Measurements from ENCODE around the gene CACNB4.

Gene CACNB4

GRCh38 chr2:152078662-152079061, 20.2 kb downstream of the CACNB4 start:
- Histone ChIP-seq H2AFZ (ENCODE audit: low read length) (no peak overlapping the region), H3K27me3 (ENCODE audit: insufficient read depth, low read length) (no peaks in the 10 kb centered on the region), H3K4me2 (ENCODE audit: low read length) (no peak overlapping the region), H3K9ac (ENCODE audit: low read length) (no peak overlapping the region), H3K4me3 (ENCODE audit: low read depth, low read length, poor library complexity, severe bottlenecking) (no peak overlapping the region), H4K20me1 (ENCODE audit: insufficient read depth, low read length) (no peaks in the 10 kb centered on the region), H3K27ac (ENCODE audit: low read depth, low read length, poor library complexity, severe bottlenecking) (no peak overlapping the region), H3F3A (ENCODE audit: insufficient read depth, low read length) (no peaks in the 10 kb centered on the region), H3K36me3 (ENCODE audit: insufficient read depth, low read length) (no peaks in the 10 kb centered on the region), H3K9me2 (ENCODE audit: low read depth, low read length) (no peaks in the 10 kb centered on the region), H3K4me1 (ENCODE audit: insufficient read depth, low read length, severe bottlenecking) (no peaks in the 10 kb centered on the region), H3K79me2 (ENCODE audit: insufficient read depth, low read length) (no peaks in the 10 kb centered on the region), H3K9me3 (ENCODE audit: low read length) (no peaks in the 10 kb centered on the region)
- TF ChIP-seq CTCF (IDR thresholded peaks at IDR 0.05; ENCODE audit: low read length) (no peak), EZH2 (IDR thresholded peaks at IDR 0.05; ENCODE audit: borderline replicate concordance, low read length) (no peak)

- Histone ChIP-seq H3K4me1 (ENCODE audit: insufficient read depth, low read length, severe bottlenecking) (no peaks in the 10 kb centered on the region), H4K20me1 (ENCODE audit: insufficient read depth, low read length) (no peaks in the 10 kb centered on the region), H3K9me2 (ENCODE audit: low read depth, low read length) (no peaks in the 10 kb centered on the region), H3K79me2 (ENCODE audit: insufficient read depth, low read length) (no peaks in the 10 kb centered on the region), H3K4me3 (ENCODE audit: low read depth, low read length, poor library complexity, severe bottlenecking) (no peak overlapping the region), H3K27ac (ENCODE audit: low read depth, low read length, poor library complexity, severe bottlenecking) (no peak overlapping the region), H2AFZ (ENCODE audit: low read length) (no peak overlapping the region), H3K36me3 (ENCODE audit: insufficient read depth, low read length) (no peaks in the 10 kb centered on the region), H3K4me2 (ENCODE audit: low read length) (no peak overlapping the region), H3K27me3 (ENCODE audit: insufficient read depth, low read length) (no peaks in the 10 kb centered on the region), H3K9ac (ENCODE audit: low read length) (no peak overlapping the region), H3K9me3 (ENCODE audit: low read length) (no peaks in the 10 kb centered on the region), H3F3A (ENCODE audit: insufficient read depth, low read length) (no peaks in the 10 kb centered on the region)
- TF ChIP-seq EZH2 (IDR thresholded peaks at IDR 0.05; ENCODE audit: borderline replicate concordance, low read length) = no peak
- no peak for TF ChIP-seq CTCF (IDR thresholded peaks at IDR 0.05; ENCODE audit: low read length)
Observed at GRCh38 chr2:152078023-152078422, 20.8 kb downstream of the CACNB4 start.

GRCh38 chr2:152075461-152076050, 23.3 kb downstream of the CACNB4 start:
- no peak overlapping the region for H3K27ac ChIP-seq (ENCODE audit: low read depth, low read length, poor library complexity, severe bottlenecking)
- TF ChIP-seq EZH2 (IDR thresholded peaks at IDR 0.05; ENCODE audit: borderline replicate concordance, low read length) (no peak), CTCF (IDR thresholded peaks at IDR 0.05; ENCODE audit: low read length) (no peak)
- H3K9me2 ChIP-seq (ENCODE audit: low read depth, low read length) = no peaks in the 10 kb centered on the region
- H3K27me3 ChIP-seq (ENCODE audit: insufficient read depth, low read length) = no peaks in the 10 kb centered on the region
- H4K20me1 ChIP-seq (ENCODE audit: insufficient read depth, low read length) = no peaks in the 10 kb centered on the region
- H3F3A ChIP-seq (ENCODE audit: insufficient read depth, low read length) = no peaks in the 10 kb centered on the region
- H3K79me2 ChIP-seq (ENCODE audit: insufficient read depth, low read length) = no peaks in the 10 kb centered on the region
- H3K9ac ChIP-seq (ENCODE audit: low read length) = no peak overlapping the region
- no peaks in the 10 kb centered on the region for H3K4me1 ChIP-seq (ENCODE audit: insufficient read depth, low read length, severe bottlenecking)
- no peak overlapping the region for H3K4me2 ChIP-seq (ENCODE audit: low read length)
- H3K9me3 ChIP-seq (ENCODE audit: low read length) = no peaks in the 10 kb centered on the region
- no peak overlapping the region for H3K4me3 ChIP-seq (ENCODE audit: low read depth, low read length, poor library complexity, severe bottlenecking)
- H2AFZ ChIP-seq (ENCODE audit: low read length) = no peak overlapping the region
- no peaks in the 10 kb centered on the region for H3K36me3 ChIP-seq (ENCODE audit: insufficient read depth, low read length)
